ENCODE results near the gene SLF2. TPM values are rescaled to one million over a fixed set of nuclear protein-coding genes. Genes with fewer than 3 reads are reported as not detected.

The SLF2 gene
- total and polyA plus RNA-seq, 9 of the 15 experiments (the other 6 are each of a cell fraction or from before 2014, with no cell fraction given) = 1.7 to 18.4 (median 7.8) TPM

DNA sequence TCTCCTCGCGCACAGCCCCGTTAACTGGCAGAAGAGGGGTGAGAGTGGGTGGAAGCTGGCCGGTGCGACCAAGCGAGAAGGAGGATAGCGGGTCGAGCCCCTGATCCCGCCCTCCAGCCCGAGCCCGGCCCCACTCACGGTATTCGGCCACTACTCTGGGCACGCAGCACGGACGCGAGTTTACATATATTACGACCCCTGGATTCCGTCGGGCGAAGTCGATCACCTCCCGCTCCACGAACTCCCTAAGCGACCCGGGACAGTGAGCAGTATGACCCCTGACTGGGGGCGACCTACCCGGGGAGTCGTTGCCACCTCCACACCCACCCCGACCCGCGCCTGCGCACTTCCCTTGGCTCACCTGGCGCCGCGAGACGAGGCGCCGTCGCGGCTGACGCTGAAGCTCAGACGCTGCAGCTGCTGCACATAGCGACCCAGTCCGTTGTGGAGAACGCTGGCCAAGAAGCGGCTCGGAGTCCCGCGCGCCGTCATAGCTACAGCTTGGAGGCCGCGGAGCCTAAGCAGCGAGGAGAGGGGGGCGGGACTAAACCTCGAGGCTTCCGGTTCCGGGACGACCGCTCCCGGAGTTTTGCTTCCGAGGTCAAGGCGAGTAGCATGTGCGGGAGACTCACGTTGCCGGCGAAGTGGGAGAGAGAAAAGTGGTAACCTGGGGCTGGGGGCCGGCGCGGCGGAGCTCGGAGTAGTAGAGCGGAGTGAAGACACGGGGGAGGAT, 74.4 kb downstream of the SLF2 start, which contains the start of the genes MRPL43 and TWNK (continued):
- TF ChIP-seq, protein P1, sequence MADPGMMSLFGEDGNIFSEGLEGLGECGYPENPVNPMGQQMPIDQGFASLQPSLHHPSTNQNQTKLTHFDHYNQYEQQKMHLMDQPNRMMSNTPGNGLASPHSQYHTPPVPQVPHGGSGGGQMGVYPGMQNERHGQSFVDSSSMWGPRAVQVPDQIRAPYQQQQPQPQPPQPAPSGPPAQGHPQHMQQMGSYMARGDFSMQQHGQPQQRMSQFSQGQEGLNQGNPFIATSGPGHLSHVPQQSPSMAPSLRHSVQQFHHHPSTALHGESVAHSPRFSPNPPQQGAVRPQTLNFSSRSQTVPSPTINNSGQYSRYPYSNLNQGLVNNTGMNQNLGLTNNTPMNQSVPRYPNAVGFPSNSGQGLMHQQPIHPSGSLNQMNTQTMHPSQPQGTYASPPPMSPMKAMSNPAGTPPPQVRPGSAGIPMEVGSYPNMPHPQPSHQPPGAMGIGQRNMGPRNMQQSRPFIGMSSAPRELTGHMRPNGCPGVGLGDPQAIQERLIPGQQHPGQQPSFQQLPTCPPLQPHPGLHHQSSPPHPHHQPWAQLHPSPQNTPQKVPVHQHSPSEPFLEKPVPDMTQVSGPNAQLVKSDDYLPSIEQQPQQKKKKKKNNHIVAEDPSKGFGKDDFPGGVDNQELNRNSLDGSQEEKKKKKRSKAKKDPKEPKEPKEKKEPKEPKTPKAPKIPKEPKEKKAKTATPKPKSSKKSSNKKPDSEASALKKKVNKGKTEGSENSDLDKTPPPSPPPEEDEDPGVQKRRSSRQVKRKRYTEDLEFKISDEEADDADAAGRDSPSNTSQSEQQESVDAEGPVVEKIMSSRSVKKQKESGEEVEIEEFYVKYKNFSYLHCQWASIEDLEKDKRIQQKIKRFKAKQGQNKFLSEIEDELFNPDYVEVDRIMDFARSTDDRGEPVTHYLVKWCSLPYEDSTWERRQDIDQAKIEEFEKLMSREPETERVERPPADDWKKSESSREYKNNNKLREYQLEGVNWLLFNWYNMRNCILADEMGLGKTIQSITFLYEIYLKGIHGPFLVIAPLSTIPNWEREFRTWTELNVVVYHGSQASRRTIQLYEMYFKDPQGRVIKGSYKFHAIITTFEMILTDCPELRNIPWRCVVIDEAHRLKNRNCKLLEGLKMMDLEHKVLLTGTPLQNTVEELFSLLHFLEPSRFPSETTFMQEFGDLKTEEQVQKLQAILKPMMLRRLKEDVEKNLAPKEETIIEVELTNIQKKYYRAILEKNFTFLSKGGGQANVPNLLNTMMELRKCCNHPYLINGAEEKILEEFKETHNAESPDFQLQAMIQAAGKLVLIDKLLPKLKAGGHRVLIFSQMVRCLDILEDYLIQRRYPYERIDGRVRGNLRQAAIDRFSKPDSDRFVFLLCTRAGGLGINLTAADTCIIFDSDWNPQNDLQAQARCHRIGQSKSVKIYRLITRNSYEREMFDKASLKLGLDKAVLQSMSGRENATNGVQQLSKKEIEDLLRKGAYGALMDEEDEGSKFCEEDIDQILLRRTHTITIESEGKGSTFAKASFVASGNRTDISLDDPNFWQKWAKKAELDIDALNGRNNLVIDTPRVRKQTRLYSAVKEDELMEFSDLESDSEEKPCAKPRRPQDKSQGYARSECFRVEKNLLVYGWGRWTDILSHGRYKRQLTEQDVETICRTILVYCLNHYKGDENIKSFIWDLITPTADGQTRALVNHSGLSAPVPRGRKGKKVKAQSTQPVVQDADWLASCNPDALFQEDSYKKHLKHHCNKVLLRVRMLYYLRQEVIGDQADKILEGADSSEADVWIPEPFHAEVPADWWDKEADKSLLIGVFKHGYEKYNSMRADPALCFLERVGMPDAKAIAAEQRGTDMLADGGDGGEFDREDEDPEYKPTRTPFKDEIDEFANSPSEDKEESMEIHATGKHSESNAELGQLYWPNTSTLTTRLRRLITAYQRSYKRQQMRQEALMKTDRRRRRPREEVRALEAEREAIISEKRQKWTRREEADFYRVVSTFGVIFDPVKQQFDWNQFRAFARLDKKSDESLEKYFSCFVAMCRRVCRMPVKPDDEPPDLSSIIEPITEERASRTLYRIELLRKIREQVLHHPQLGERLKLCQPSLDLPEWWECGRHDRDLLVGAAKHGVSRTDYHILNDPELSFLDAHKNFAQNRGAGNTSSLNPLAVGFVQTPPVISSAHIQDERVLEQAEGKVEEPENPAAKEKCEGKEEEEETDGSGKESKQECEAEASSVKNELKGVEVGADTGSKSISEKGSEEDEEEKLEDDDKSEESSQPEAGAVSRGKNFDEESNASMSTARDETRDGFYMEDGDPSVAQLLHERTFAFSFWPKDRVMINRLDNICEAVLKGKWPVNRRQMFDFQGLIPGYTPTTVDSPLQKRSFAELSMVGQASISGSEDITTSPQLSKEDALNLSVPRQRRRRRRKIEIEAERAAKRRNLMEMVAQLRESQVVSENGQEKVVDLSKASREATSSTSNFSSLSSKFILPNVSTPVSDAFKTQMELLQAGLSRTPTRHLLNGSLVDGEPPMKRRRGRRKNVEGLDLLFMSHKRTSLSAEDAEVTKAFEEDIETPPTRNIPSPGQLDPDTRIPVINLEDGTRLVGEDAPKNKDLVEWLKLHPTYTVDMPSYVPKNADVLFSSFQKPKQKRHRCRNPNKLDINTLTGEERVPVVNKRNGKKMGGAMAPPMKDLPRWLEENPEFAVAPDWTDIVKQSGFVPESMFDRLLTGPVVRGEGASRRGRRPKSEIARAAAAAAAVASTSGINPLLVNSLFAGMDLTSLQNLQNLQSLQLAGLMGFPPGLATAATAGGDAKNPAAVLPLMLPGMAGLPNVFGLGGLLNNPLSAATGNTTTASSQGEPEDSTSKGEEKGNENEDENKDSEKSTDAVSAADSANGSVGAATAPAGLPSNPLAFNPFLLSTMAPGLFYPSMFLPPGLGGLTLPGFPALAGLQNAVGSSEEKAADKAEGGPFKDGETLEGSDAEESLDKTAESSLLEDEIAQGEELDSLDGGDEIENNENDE (IDR thresholded peaks at IDR 0.05; ENCODE audit: low read depth, low read length) = no peak
- no peak for TF ChIP-seq CAMTA2 (CRISPR knock-in tag; conservative IDR thresholded peaks at IDR 0.05)
- TF ChIP-seq ZNF436 (CRISPR knock-in tag; IDR thresholded peaks at IDR 0.05) = no peak
- TF ChIP-seq ARID1B (IDR thresholded peaks at IDR 0.05) = 0 out of 2 replicates have a peak, but pooled peaks have one; percentile 6
- TF ChIP-seq HCFC1 (IDR thresholded peaks at IDR 0.05; ENCODE audit: low read depth, low read length) = peak; percentile 72
- TF ChIP-seq NR4A1 (CRISPR knock-in tag; IDR thresholded peaks at IDR 0.05) = no peak
- no peak for TF ChIP-seq NR4A1 (tag; IDR thresholded peaks at IDR 0.05)
- TF ChIP-seq ZMIZ1 (IDR thresholded peaks at IDR 0.05; ENCODE audit: low read depth in 2 of 2, low read length in 2 of 2) = no peak
- TF ChIP-seq GABPA (tag; conservative IDR thresholded peaks at IDR 0.05; ENCODE audit: low read depth) = peak; percentile 99
- no peak for TF ChIP-seq MECOM (CRISPR knock-in tag; IDR thresholded peaks at IDR 0.05)
- TF ChIP-seq CBFA2T2 (conservative IDR thresholded peaks at IDR 0.05) = no peak
